ENCODE measurements around the gene TMC6. TPM values are rescaled to one million over a fixed set of nuclear protein-coding genes. Genes with fewer than 3 reads are reported as not detected.

The TMC6 gene
- total RNA-seq, 2 experiments from 2014 or later, result 124 to 258 TPM

- Histone ChIP-seq H3K27ac (ENCODE audit: low read depth, low read length, poor library complexity, severe bottlenecking) (peak overlapping the region; percentile 91), H3K4me1 (ENCODE audit: insufficient read depth, low read length, poor library complexity, severe bottlenecking) (peaks cover 67% of the 10 kb centered on the region), H3K79me2 (ENCODE audit: insufficient read depth, low read depth, low read length) (peaks cover 15% of the 10 kb centered on the region; the same call in 1 of the 2 replicates), H3K36me3 (ENCODE audit: insufficient read depth, low read length) (peaks cover 37% of the 10 kb centered on the region), H2AFZ (ENCODE audit: low read length) (no peak overlapping the region), H3K4me2 (ENCODE audit: low read length) (peak overlapping the region; percentile 96), H3K9me2 (ENCODE audit: insufficient read depth, low read length) (no peaks in the 10 kb centered on the region), H3K4me3 (ENCODE audit: low read depth, low read length, poor library complexity, severe bottlenecking) (peak overlapping the region; percentile 81), H4K20me1 (ENCODE audit: insufficient read depth, low read length) (0 out of 2 replicates have a peak, but pooled peaks cover 4% of the 10 kb centered on the region), H3K9me3 (ENCODE audit: low read length) (no peaks in the 10 kb centered on the region)
- no peak for TF ChIP-seq EZH2phosphoT487 (IDR thresholded peaks at IDR 0.05; ENCODE audit: borderline replicate concordance, low read depth, low read length)
- TF ChIP-seq, protein P1, sequence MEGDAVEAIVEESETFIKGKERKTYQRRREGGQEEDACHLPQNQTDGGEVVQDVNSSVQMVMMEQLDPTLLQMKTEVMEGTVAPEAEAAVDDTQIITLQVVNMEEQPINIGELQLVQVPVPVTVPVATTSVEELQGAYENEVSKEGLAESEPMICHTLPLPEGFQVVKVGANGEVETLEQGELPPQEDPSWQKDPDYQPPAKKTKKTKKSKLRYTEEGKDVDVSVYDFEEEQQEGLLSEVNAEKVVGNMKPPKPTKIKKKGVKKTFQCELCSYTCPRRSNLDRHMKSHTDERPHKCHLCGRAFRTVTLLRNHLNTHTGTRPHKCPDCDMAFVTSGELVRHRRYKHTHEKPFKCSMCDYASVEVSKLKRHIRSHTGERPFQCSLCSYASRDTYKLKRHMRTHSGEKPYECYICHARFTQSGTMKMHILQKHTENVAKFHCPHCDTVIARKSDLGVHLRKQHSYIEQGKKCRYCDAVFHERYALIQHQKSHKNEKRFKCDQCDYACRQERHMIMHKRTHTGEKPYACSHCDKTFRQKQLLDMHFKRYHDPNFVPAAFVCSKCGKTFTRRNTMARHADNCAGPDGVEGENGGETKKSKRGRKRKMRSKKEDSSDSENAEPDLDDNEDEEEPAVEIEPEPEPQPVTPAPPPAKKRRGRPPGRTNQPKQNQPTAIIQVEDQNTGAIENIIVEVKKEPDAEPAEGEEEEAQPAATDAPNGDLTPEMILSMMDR (conservative IDR thresholded peaks at IDR 0.05; ENCODE audit: low read length), result peak; percentile 52
- CTCF ChIA-PET (ENCODE audit: unreplicated experiment), result interaction anchor here (0.6 to 1.1 kb wide), 2 partner anchors 21 to 108 kb away, joined by 3 to 5 read pairs; no protein-coding TSS in a partner anchor
- BruUV-seq (replicated peaks), result TSS peak; percentile 19
- POLR2A ChIA-PET, result interaction anchor here (0.6 to 1.2 kb wide), 5 partner anchors 12 to 667 kb away, joined by 3 to 5 read pairs (median 4); no protein-coding TSS in a partner anchor
- intact Hi-C loops (cut with micrococcal nuclease; ENCODE audit: unreplicated experiment), result loop anchor here (5.0 kb wide), 2 partner anchors 121 to 1644 kb away; no protein-coding TSS in a partner anchor
- DNase-seq (ENCODE audit: low spot score), result peak; percentile 70
These were observed 2.9 kb upstream of the TMC6 start for GRCh38 chr17:78131172-78132083.

- POLR2A ChIA-PET, result interaction anchor here (1.0 to 1.7 kb wide), 8 partner anchors 11 to 172 kb away, joined by 3 to 5 read pairs (median 4); partner anchors contain the start of gene TNRC6C
- H3K79me2 ChIP-seq (ENCODE audit: insufficient read depth, low read depth, low read length), result peaks cover 15% of the 10 kb centered on the region; the same call in 1 of the 2 replicates
- intact Hi-C loops (cut with micrococcal nuclease; ENCODE audit: unreplicated experiment), result loop anchor here (5.0 kb wide), 2 partner anchors 122 to 1643 kb away; no protein-coding TSS in a partner anchor
- peak within 1 kb of the TSS; percentile 91 for H3K27ac ChIP-seq (ENCODE audit: low read depth, low read length, poor library complexity, severe bottlenecking)
- H3K4me1 ChIP-seq (ENCODE audit: insufficient read depth, low read length, poor library complexity, severe bottlenecking), result peaks cover 76% of the 10 kb centered on the region
- peak; percentile 93 for DNase-seq (ENCODE audit: low spot score)
- 0 out of 2 replicates have a peak, but pooled peaks cover 4% of the 10 kb centered on the region for H4K20me1 ChIP-seq (ENCODE audit: insufficient read depth, low read length)
- CTCF ChIA-PET (ENCODE audit: unreplicated experiment), result interaction anchor here (1.0 to 1.1 kb wide), 2 partner anchors 22 to 56 kb away, joined by 4 to 5 read pairs; partner anchors contain the start of genes AFMID and TK1
- H3K36me3 ChIP-seq (ENCODE audit: insufficient read depth, low read length), result peaks cover 29% of the 10 kb centered on the region
- H3K9me2 ChIP-seq (ENCODE audit: insufficient read depth, low read length), result no peaks in the 10 kb centered on the region
- no TSS peak for BruUV-seq (replicated peaks)
- peak within 1 kb of the TSS; percentile 81 for H3K4me3 ChIP-seq (ENCODE audit: low read depth, low read length, poor library complexity, severe bottlenecking)
- no peaks in the 10 kb centered on the region for H3K9me3 ChIP-seq (ENCODE audit: low read length)
- peak within 1 kb of the TSS; percentile 96 for H3K4me2 ChIP-seq (ENCODE audit: low read length)
- TF ChIP-seq EZH2phosphoT487 (IDR thresholded peaks at IDR 0.05; ENCODE audit: borderline replicate concordance, low read depth, low read length), result no peak
- TF ChIP-seq, protein P1 (conservative IDR thresholded peaks at IDR 0.05; ENCODE audit: low read length), result no peak
- no peak within 1 kb of the TSS for H2AFZ ChIP-seq (ENCODE audit: low read length)
These were observed 2.0 kb upstream of the TMC6 start, which contains the start of gene TMC8 for GRCh38 chr17:78130437-78131101. Gene TMC8 (plus strand): TSS chr17:78130771. CDS start chr17:78131589, 818 bp downstream.

All from OCI-LY7 (cell line).